Measurements from ENCODE around the gene ROCK2.
"Not testable (repeated sequence)": the region's sequence is repeated elsewhere in the genome, so short reads cannot be mapped to it uniquely, and the experiment has no call there.

Gene ROCK2

DNA sequence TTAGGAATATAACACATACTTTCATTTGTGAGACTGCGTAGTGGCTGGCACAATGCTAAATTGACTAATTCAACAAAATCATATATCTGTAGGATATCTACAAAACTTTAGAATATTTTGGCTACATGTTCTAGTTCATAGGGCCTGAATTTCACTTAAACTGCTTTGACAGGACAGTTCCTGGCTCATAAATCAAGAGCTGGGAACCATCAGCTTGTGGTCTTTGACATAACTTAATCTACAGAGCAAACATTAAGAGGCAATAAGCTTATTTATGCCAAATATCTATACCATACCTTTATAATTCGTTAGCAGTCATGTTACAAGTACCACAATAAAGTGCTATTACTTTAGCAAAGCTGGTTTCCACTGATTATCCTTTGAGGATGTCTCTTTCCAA lies 83.5 kb downstream of the ROCK2 start:
- no peak for DNase-seq (ENCODE audit: low spot score)
- in situ Hi-C loops (cut with MboI; ENCODE audit: low pct_unique_long_range_greater_than_20kb, low sequenced_read_pairs, unreplicated experiment): no loop called here
- TF ChIP-seq, protein P1, sequence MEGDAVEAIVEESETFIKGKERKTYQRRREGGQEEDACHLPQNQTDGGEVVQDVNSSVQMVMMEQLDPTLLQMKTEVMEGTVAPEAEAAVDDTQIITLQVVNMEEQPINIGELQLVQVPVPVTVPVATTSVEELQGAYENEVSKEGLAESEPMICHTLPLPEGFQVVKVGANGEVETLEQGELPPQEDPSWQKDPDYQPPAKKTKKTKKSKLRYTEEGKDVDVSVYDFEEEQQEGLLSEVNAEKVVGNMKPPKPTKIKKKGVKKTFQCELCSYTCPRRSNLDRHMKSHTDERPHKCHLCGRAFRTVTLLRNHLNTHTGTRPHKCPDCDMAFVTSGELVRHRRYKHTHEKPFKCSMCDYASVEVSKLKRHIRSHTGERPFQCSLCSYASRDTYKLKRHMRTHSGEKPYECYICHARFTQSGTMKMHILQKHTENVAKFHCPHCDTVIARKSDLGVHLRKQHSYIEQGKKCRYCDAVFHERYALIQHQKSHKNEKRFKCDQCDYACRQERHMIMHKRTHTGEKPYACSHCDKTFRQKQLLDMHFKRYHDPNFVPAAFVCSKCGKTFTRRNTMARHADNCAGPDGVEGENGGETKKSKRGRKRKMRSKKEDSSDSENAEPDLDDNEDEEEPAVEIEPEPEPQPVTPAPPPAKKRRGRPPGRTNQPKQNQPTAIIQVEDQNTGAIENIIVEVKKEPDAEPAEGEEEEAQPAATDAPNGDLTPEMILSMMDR (IDR thresholded peaks at IDR 0.05; ENCODE audit: extremely low read depth, insufficient read depth, missing control alignments): no peak

DNA sequence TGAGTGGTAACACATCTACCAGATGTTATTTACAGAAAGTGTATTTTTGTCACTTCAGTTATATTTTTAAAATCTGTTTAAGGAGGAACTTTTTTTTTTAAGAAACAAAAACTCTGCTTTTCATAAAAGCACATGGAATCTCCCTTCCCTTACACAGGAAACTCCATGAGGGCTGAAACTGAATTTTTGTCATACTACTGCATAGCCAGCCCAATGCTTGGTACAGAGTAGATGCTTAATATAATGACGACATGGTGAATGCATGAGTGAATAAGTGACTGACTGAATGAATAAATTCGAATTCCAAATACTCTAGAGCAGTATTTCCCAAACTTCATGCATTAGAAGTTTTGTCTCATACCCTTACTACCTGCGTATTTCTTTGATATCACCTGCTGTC lies 86.5 kb downstream of the ROCK2 start:
- TF ChIP-seq, protein P1 (IDR thresholded peaks at IDR 0.05; ENCODE audit: extremely low read depth, insufficient read depth, missing control alignments): no peak
- peak; percentile 18 for DNase-seq (ENCODE audit: low spot score)
- in situ Hi-C loops (cut with MboI; ENCODE audit: low pct_unique_long_range_greater_than_20kb, low sequenced_read_pairs, unreplicated experiment): no loop called here

DNA sequence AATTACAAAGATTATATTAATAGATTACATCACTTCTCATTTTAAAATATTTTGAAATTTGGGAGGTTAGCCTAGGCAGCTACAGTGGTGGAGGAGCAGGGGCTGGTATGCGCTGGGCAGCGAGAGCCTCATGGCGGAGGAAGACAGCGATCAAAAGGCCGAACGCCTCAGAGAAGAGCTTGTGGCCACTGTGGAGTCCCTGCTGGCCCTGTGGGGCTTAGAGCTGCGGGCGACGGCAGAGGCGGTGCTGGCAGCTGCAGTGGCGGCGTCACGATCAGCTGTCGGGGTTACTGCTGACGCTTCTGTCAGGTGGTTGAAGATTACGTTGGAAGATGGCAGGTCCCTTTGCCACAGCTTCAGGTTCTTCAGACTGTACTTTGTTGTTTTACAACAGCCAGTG lies 87.4 kb downstream of the ROCK2 start:
- TF ChIP-seq, protein P1 (IDR thresholded peaks at IDR 0.05; ENCODE audit: extremely low read depth, insufficient read depth, missing control alignments): no peak
- in situ Hi-C loops (cut with MboI; ENCODE audit: low pct_unique_long_range_greater_than_20kb, low sequenced_read_pairs, unreplicated experiment): no loop called here
- no peak for DNase-seq (ENCODE audit: low spot score)

DNA sequence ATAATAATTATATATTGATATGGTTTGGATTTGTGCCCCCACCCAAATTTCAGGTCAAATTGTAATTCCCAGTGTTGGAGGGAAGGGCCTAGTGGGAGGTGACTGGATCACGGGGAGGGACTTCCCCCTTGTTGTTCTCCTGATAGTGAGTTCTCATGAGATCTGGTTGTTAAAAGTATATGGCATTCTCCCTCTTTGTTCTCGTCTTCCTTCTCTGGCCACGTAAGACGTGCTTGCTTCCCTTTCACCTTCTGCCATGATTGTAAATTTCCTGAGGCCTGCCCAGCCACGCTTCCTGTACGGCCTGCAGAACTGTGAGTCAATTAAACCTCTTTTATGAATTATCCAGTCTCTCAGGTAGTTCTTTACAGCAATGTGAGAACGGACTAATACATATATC lies 88.3 kb downstream of the ROCK2 start:
- TF ChIP-seq, protein P1 (IDR thresholded peaks at IDR 0.05; ENCODE audit: extremely low read depth, insufficient read depth, missing control alignments): no peak
- DNase-seq (ENCODE audit: low spot score): no peak
- in situ Hi-C loops (cut with MboI; ENCODE audit: low pct_unique_long_range_greater_than_20kb, low sequenced_read_pairs, unreplicated experiment): no loop called here

DNA sequence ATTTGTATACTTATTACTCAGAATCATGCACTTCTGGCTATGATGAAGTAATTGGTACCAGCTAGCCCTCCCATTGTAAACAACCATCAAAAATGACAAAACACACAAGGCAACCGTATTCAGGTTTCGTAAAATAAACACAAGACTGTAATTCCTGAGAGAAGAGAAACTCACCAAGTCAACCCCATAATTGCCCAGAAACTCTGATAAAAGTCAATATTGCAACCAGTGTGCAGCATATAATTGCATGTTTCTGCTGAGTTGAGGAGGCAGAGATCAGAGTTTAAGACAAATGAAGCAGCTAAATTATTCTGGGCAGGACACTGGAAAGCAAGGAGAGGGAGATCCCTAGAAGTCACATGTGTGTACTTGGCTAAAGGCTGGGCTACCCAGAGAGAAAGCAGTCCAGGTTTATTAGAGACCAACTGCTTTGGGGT lies 90.3 kb downstream of the ROCK2 start:
- in situ Hi-C loops (cut with MboI; ENCODE audit: low pct_unique_long_range_greater_than_20kb, low sequenced_read_pairs, unreplicated experiment): no loop called here
- TF ChIP-seq, protein P1 (IDR thresholded peaks at IDR 0.05; ENCODE audit: extremely low read depth, insufficient read depth, missing control alignments): no peak
- DNase-seq (ENCODE audit: low spot score): no peak

DNA sequence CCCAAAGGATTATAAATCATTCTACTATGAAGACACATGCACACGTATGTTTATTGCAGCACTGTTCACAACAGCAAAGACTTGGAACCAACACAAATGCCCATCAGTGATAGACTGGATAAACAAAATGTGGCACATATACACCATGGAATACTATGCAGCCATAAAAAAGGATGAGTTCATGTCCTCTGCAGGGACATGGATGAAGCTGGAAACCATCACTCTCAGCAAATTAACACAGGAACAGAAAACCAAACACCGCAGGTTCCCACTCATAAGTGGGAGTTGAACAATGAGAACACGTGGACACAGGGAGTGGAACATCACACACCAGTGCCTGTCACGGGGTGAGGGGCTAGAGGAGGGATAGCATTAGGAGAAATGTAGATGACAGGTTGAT lies 92.0 kb downstream of the ROCK2 start:
- in situ Hi-C loops (cut with MboI; ENCODE audit: low pct_unique_long_range_greater_than_20kb, low sequenced_read_pairs, unreplicated experiment): not testable (repeated sequence)

DNA sequence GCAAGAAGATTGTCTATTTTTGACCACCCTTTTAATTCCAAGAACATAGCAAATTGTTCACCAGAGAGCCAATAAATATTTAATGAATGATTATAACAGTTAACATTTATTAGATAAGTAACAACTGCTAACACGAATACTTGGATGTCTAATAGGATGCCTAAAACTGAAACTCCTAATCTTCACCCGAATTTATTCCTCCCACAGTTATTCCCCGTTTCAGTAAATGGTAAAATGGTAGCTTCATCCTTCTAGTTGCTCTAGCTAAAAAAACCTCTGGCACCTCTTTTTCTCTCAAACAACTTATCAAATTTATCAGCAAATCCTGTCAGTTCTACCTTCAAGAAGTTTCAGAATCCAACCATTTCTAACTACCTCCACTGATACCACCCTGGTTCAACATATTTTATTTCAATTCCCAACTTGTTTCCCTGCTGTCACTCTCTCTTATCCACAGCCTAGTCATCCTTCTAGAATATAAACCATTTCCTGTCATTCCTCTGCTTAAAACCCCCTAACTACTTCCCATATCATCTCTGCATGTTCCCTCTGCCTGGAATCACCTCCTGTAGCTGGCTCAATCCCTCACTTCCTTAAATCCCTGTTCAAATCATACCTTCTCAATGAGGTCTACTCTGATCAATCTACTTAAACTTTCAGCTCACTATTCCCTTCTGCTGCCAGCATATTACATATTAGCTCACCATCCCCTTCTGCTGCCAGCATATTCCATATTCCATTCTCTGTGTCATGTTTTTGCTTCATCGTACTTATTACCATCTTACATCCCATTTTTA lies 93.8 kb downstream of the ROCK2 start:
- TF ChIP-seq, protein P1 (IDR thresholded peaks at IDR 0.05; ENCODE audit: extremely low read depth, insufficient read depth, missing control alignments): no peak
- no peak for DNase-seq (ENCODE audit: low spot score)
- in situ Hi-C loops (cut with MboI; ENCODE audit: low pct_unique_long_range_greater_than_20kb, low sequenced_read_pairs, unreplicated experiment): no loop called here

More for the DNA sequence above, 92.0 kb downstream of the ROCK2 start:
- DNase-seq (ENCODE audit: low spot score): not testable (repeated sequence)
